RCC 7860 (cell line): ENCODE results near the gene ST3GAL4.

Source experiments
- DNase-seq: peaks from one replicate; pipeline ENCODE4 v3.0.0-alpha.2; 2015; ENCODE audit warnings: low spot score
- FAIRE-seq: peaks from 2 replicates; lab custom pipeline; 2012; peaks lifted over from hg19 to GRCh38; lab: Jason Lieb, UNC

The ST3GAL4 gene

GRCh38 chr11:126437731-126438130 lies 82.2 kb downstream of the ST3GAL4 start:
- DNase-seq (no peak), FAIRE-seq (no peak)

- FAIRE-seq: no peak
- no peak for DNase-seq
These were observed 82.8 kb downstream of the ST3GAL4 start for GRCh38 chr11:126438272-126438671.

GRCh38 chr11:126438691-126439090 lies 83.2 kb downstream of the ST3GAL4 start:
- FAIRE-seq: no peak
- DNase-seq: no peak

- FAIRE-seq: no peak
These were observed 84.8 kb downstream of the ST3GAL4 start for GRCh38 chr11:126440276-126440675.

GRCh38 chr11:126440792-126441514 lies 85.5 kb downstream of the ST3GAL4 start:
- DNase-seq: peak; percentile 42
- FAIRE-seq: no peak

More at GRCh38 chr11:126440276-126440675, 84.8 kb downstream of the ST3GAL4 start:
- DNase-seq: no peak

- FAIRE-seq (no peak), DNase-seq (no peak)
These were observed 87.6 kb downstream of the ST3GAL4 start for GRCh38 chr11:126443120-126443519.

- DNase-seq (no peak), FAIRE-seq (no peak)
These were observed 88.6 kb downstream of the ST3GAL4 start for GRCh38 chr11:126444072-126444471.

- no peak for DNase-seq
- FAIRE-seq: no peak
These were observed 91.1 kb downstream of the ST3GAL4 start for GRCh38 chr11:126446581-126446980.

- FAIRE-seq (no peak), DNase-seq (no peak)
These were observed 94.7 kb downstream of the ST3GAL4 start for GRCh38 chr11:126450198-126450597.

GRCh38 chr11:126450806-126451205 lies 95.3 kb downstream of the ST3GAL4 start:
- no peak for FAIRE-seq

GRCh38 chr11:126451211-126451802 lies 95.8 kb downstream of the ST3GAL4 start:
- DNase-seq (no peak), FAIRE-seq (no peak)

More at GRCh38 chr11:126450806-126451205, 95.3 kb downstream of the ST3GAL4 start:
- no peak for DNase-seq

- DNase-seq: no peak
- FAIRE-seq: no peak
These were observed 97.0 kb downstream of the ST3GAL4 start for GRCh38 chr11:126452241-126453101.

GRCh38 chr11:126456089-126456488 lies 100.6 kb downstream of the ST3GAL4 start:
- DNase-seq (no peak), FAIRE-seq (no peak)

- no peak for FAIRE-seq
- DNase-seq: no peak
These were observed 101.5 kb downstream of the ST3GAL4 start for GRCh38 chr11:126456783-126457542.

GRCh38 chr11:126457817-126458216 lies 102.3 kb downstream of the ST3GAL4 start:
- DNase-seq (no peak), FAIRE-seq (no peak)

GRCh38 chr11:126459691-126460281 lies 104.3 kb downstream of the ST3GAL4 start:
- no peak for DNase-seq
- FAIRE-seq: no peak

- no peak for FAIRE-seq
- no peak for DNase-seq
These were observed 105.1 kb downstream of the ST3GAL4 start for GRCh38 chr11:126460417-126461095.

- DNase-seq: no peak
These were observed 105.6 kb downstream of the ST3GAL4 start for GRCh38 chr11:126461096-126461440.

GRCh38 chr11:126461996-126462395 lies 106.5 kb downstream of the ST3GAL4 start:
- DNase-seq: no peak
- FAIRE-seq: no peak

More at GRCh38 chr11:126461096-126461440, 105.6 kb downstream of the ST3GAL4 start:
- no peak for FAIRE-seq

- DNase-seq: no peak
- no peak for FAIRE-seq
These were observed 106.9 kb downstream of the ST3GAL4 start for GRCh38 chr11:126462422-126462821.
